GM21717 (cell line): ENCODE data around the gene MAB21L3.

Experiments
- ATAC-seq: cut with Tn5 transposase; IDR thresholded peaks from one replicate; pipeline ENCODE4 v1.9.1; 2021; ENCODE audit warnings: mild to moderate bottlenecking, moderate library complexity; ENCODE audit not compliant: unreplicated experiment

Gene MAB21L3

GRCh38 chr1:116110567-116111523, at the start of gene MAB21L3:
Gene MAB21L3 (plus strand): TSS chr1:116111399. CDS start chr1:116112616, 1,217 bp downstream.
- ATAC-seq = peak; percentile 72

DNA sequence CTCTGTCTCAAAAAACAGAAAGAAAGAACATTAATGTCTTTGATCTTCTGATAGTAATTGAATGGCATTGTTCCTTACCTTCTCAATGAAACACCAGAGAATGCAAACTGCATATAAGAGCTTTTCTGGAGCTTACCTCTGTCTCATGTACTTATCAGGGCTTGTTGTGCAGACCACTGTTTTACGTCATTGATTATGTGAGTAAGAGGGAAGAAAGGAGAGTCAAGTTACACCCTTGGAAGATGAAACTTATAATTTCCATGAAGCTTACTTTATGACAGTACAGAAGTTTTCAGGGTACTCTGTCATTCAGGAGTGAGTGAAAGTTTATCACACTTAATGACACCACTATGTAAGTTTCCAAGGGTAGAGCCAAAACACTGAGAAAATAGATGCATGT, 49.0 kb upstream of the MAB21L3 start:
- no peak for ATAC-seq

DNA sequence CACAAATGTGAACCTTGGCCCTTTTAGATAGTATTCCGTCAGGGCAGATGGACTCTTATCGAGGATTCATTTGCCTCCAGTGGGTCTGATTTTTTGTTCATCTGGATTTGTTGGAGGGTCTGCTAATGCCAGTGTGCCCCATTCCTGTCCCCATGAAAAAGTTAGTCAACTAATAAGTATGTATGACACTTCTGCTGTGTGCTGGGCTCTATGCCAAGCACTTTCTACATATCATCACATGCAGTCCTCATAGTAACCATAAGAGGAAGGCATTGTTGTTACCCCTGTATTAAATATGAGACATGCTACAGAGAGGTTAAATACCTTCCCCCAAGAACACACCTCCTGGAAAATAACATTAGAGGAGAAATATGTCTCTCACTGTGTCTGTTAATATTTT, 46.6 kb upstream of the MAB21L3 start:
- ATAC-seq = no peak

DNA sequence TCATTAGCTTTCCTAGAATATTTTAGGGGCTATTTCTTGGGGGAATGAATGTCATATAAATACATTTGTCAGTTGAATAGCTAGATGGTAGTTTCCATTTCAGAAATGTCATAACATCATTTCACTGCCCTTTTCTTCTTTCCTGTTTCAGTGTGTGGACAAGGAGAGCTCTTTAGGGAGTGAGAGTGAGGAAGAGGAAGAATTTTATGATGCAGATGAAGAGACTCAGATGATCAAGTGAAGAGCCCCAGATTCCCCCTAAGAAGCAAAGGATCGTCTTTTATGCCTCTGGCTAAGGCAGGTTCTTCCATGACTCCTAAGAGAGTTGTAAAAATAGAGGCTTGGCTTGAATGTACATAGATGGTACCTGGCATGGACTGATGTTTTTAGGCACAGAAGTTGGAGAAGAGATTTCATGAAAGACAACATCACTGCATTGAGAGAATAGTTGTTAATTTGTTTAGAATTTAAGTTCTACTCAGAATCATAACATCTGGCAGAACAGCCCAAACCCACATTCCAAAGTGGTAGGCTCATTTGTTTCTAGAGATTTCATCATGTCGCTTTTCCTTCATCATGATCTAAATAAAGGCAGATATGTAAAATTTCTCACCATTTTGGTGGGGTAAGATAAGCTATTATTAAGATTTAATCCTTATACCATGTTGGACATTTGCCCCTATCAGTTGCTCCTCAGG, 44.2 kb upstream of the MAB21L3 start:
- no peak for ATAC-seq

DNA sequence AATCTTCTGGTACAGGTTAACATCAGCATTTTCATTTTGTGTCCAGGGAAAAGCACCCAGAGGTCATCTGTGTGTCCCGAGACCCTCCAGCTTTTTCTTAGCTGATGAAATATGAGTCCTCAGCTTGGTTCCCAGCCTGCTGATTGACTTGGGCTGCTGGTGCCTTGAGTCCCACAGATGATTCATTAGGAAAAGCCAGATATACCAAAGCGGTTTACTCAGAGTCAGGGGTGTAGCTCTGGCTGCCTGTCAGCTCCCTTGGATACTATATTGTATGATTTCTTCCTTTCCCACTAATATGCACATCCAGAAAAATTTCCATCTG, 43.7 kb upstream of the MAB21L3 start:
- no peak for ATAC-seq

DNA sequence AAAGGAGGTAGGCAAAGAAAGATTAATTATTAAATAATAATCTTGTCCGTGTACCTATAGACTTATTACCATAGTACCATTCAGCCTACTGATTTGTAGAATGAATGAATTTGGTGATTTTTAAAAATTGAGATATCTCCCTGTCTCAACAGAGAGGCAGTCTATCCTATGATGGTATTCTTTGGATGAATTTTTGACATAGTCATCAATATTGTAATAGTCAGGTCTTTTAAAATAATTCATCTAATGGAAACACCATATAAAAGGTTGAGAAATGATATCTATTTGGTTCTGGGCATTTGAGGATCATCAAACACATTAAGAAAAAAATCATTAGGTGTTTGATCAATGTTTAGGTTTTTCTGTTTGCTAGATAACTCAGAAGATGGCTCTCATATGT, 35.6 kb upstream of the MAB21L3 start:
- no peak for ATAC-seq

DNA sequence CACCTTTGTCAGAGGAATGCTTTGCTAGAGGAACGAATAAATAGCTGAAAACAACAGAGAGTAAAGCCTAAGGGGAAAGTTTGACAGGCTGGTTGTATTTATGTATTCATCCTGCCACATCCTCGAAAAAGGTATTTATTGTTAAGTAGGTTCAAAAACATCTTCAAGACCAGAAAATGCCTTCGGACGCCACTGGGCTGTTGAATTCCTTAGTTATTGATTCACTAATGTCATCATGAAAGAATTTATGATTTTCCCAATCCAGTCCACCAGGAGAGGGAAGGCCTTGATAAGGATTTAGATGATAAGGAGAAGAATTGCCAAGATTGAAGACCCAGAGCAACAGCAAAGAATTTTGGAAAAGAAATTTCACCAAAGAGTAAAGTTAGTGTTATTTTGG, 35.2 kb upstream of the MAB21L3 start:
- no peak for ATAC-seq

- no peak for ATAC-seq
Observed at GRCh38 chr1:116076831-116077230, 34.4 kb upstream of the MAB21L3 start.

GRCh38 chr1:116078699-116079223, 32.4 kb upstream of the MAB21L3 start:
- ATAC-seq = no peak

DNA sequence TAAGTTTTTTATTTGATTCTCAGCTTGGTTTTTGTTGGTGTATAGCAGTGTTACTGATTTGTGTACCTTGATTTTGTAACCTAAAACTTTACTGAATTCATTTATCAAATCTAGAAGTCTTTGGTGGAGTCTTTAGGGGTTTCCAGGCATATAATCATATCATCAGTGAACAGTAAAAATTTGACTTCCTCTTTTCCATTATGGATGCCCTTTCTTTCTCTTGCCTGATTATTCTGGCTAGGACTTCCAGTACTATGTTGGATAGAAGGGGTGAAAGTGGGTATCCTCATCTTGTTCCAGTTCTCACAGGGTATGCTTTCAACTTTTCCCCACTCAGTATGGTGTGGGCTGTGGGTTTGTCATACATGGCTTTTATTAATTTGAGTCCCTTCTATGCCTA, 23.6 kb upstream of the MAB21L3 start:
- ATAC-seq = no peak

GRCh38 chr1:116089870-116090269, 21.3 kb upstream of the MAB21L3 start:
- ATAC-seq = no peak

GRCh38 chr1:116091083-116091482, 20.1 kb upstream of the MAB21L3 start:
- ATAC-seq = no peak

GRCh38 chr1:116092752-116093489, 18.3 kb upstream of the MAB21L3 start:
- ATAC-seq = no peak

DNA sequence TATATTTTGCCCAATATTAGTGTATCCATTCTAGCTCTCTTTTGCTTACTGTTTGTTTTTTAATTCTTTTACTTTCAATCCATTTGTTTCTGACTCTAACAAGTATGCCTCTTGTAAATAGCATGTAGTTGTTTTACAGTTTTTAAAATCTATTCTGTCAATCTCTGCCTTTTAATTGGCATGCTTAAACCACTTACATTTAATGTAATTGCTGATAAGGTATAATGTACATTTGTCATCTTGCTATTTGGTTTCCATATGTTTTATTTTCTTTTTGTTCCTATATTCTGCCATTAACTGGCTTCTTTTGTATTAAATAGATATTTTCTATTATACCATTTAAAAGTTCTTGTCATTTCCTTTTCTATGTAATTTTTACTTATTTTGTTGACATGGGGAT, 16.2 kb upstream of the MAB21L3 start:
- no peak for ATAC-seq

GRCh38 chr1:116096013-116096618, 15.1 kb upstream of the MAB21L3 start:
- no peak for ATAC-seq

DNA sequence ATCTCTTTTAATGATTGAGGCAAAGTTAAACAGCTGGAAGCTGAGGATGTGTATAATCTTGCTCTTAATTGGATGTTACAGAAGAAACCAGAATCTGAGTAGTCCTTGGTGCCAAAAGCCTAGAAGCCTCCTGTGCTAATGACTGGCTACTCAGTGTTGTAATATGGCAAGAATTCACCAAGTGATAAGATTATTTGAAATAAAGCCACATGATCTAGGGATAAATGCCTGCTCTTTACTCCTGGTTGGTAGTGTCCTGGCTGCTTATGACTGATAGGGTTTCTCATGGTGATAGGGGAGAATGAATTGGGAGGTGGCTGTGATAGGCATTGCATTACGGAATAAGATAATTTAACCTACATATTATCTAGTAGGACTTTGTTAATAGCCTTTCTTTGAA, 13.6 kb upstream of the MAB21L3 start:
- no peak for ATAC-seq

DNA sequence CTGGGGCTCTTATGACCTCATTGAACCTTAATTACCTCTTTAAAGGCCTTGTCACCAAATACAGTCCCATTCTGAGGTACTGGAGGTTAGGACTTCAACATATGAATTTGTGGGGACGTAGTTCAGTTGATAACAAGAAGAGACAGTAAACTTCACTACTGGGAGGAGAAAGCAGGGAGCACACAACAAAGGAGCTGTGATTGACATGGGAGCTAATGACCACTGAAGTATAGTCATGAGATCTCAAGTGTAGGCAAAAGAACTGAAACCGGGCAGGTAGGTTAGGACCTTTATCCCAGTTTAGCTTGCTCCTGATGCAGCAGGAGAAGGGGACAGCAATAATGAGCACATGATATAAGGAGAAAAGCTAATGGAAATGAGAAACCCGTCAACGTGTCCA, 11.8 kb upstream of the MAB21L3 start:
- no peak for ATAC-seq

DNA sequence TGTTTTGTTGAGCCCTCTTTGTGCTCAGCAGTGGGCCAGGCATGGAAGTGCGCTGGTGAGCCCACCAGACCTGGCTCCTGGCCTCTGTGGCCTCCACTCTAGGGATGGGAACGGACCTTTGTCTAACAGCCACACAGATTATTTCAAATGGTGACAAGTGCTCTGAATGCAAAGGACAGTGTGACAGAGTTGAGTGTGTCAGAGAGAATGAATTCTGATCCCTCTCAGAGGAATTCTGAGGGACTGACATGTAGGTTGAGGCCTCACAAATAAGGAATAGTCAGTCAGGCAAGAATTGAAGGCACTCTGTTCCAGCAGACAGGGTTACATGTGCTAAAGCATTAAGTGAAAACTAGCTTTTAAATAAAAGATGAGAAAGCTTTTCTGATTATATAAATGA, 11.3 kb upstream of the MAB21L3 start:
- no peak for ATAC-seq

DNA sequence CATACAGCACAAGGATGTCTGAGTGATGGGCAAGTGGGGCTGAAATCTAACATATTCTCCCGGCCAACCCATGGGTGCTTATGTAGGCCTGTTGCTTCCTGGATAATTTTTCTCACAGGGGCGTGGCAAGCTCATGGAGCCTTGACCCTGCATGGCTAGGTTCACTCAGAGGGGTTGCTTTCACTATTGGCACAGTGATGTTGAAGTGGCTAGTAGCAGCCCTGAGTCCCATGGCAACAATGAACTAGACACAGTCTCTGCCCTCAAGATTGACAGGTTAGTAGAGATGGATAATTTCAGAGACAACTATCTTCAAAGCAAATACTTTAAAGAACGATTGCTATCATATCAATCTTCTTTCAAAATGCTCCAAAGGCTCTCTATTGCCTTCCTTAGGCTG, 6.5 kb upstream of the MAB21L3 start:
- ATAC-seq = no peak

DNA sequence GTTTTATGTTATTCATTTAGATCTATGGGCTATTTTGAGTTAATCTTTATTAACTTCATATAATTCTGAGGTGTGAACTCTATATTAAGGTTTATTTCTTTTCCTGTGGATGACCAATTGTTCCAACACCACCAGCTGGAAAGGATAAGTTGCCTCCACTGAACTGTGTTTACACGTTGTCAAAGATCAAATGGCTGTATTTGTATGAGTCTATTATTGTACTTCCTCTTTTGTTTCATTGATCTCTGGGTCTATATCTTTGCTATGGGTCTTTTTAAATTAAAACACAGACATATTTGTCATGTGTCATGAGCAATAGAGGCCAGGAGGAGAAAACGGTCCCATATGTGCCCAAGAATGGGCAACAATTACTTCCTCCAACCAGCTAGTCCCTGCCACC, 5.2 kb upstream of the MAB21L3 start:
- no peak for ATAC-seq

DNA sequence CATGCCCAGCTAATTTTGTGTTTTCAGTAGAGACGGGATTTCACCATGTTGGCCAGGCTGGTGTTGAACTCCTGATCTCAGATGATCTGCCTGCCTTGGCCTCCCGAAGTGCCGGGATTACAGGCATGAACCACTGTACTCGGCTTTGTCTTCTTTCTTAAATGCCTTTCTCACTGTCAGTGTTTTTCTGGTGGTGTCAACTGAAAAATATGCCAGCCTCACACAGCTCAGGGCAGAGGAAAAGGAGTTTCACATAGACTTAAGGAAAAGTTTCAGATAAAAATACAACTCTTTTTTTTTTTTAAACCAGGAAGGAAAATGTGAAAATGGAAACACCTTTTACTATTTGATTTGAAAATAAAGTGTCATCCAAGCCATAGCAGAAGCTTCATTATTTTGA, 4.6 kb upstream of the MAB21L3 start:
- no peak for ATAC-seq
